SK-N-SH (cell line): ENCODE results near the gene PLEK2. TPM values are rescaled to one million over a fixed set of nuclear protein-coding genes. Genes with fewer than 3 reads are reported as not detected.

Source experiments
- CTCF ChIA-PET: fragments of 300-600, 350-600 bp; formaldehyde crosslinking; extraction: SDS; loops from one replicate; lab custom pipeline; 2021; lab: Yijun Ruan, JAX
- POLR2A ChIA-PET: fragments of 350-600 bp; sonication (Branson Sonifier 250); formaldehyde crosslinking; extraction: SDS; loops from one replicate; lab custom pipeline; 2020; ENCODE audit warnings: antibody characterized with exemption, inconsistent platforms; lab: Yijun Ruan, JAX
- DNase-seq: peaks from one replicate; pipeline ENCODE4 v3.0.0; 2012
- H2AFZ ChIP-seq: fragments of 200-600 bp; sonication (generic); 2 replicates; pipeline ENCODE4 v1.8.1; 2016; ENCODE audit warnings: antibody characterized with exemption, mild to moderate bottlenecking, low read depth
- H3F3A ChIP-seq: fragments of 200-600 bp; sonication (generic); replicated peaks from 2 replicates; pipeline ENCODE3; 2016; ENCODE audit warnings: antibody characterized with exemption, mild to moderate bottlenecking; ENCODE audit not compliant: insufficient read depth
- H3K27ac ChIP-seq, 2 experiments: fragments of 200-500 bp in 1 of 2; fragments of 200-600 bp in 1 of 2; sonication (Bioruptor generic) in 1 of 2; sonication (generic), shearing (Covaris generic) in 1 of 2; 2 replicates each; pipeline versions ENCODE4 v1.5.1 to v1.6.1; 2014 to 2016; ENCODE audit warnings: low read depth in 2 of 2, inconsistent platforms in 1 of 2, low read length in 1 of 2, mild to moderate bottlenecking in 1 of 2, mixed read lengths in 1 of 2
- H3K27me3 ChIP-seq: fragments of 200-600 bp; sonication (generic), shearing (Covaris generic); 2 replicates; pipeline ENCODE4 v1.6.1; 2016; ENCODE audit warnings: mixed run types; ENCODE audit not compliant: insufficient read depth
- H3K36me3 ChIP-seq, 2 experiments: fragments of 200-500 bp in 1 of 2; fragments of 200-600 bp in 1 of 2; sonication (Bioruptor generic) in 1 of 2; sonication (generic) in 1 of 2; replicated peaks in 1 of 2; 2 replicates each; pipeline versions ENCODE3 to v1.5.1; 2014 to 2016; ENCODE audit warnings: low read length in 1 of 2, mild to moderate bottlenecking in 1 of 2; ENCODE audit not compliant: insufficient read depth in 2 of 2, control insufficient read depth in 1 of 2
- H3K4me1 ChIP-seq, 2 experiments: fragments of 200-500 bp in 1 of 2; fragments of 200-600 bp in 1 of 2; sonication (Bioruptor generic) in 1 of 2; sonication (generic), shearing (Covaris generic) in 1 of 2; 2 replicates each; pipeline versions ENCODE4 v1.5.1 to v1.6.1; 2014 to 2016; ENCODE audit warnings: low read depth in 1 of 2, low read length in 1 of 2, mixed run types in 1 of 2; ENCODE audit not compliant: insufficient read depth in 2 of 2, control insufficient read depth in 1 of 2
- H3K4me2 ChIP-seq: fragments of 200-600 bp; sonication (generic), shearing (Covaris generic); 2 replicates; pipeline ENCODE4 v1.6.1; 2017; ENCODE audit warnings: mixed run types
- H3K4me3 ChIP-seq, 2 experiments: fragments of 200-500 bp in 1 of 2; fragments of 200-600 bp in 1 of 2; sonication (Bioruptor generic) in 1 of 2; sonication (generic), shearing (Covaris generic) in 1 of 2; 2 replicates each; pipeline versions ENCODE4 v1.5.1 to v1.8.1; 2014 to 2016; ENCODE audit warnings: low read depth in 2 of 2, inconsistent platforms in 1 of 2, low read length in 1 of 2, mild to moderate bottlenecking in 1 of 2, mixed read lengths in 1 of 2, moderate library complexity in 1 of 2
- H3K79me2 ChIP-seq: fragments of 200-600 bp; sonication (generic); 2 replicates; pipeline ENCODE4 v1.8.1; 2017; ENCODE audit warnings: mild to moderate bottlenecking; ENCODE audit not compliant: insufficient read depth
- H3K9ac ChIP-seq: fragments of 200-600 bp; sonication (generic); 2 replicates; pipeline ENCODE4 v1.6.1; 2017; ENCODE audit warnings: mixed run types
- H3K9me2 ChIP-seq: fragments of 200-600 bp; sonication (generic); 2 replicates; pipeline ENCODE4 v1.6.1; 2017; ENCODE audit warnings: mixed run types
- H3K9me3 ChIP-seq: fragments of 200-600 bp; sonication (generic); 2 replicates; pipeline ENCODE4 v1.6.1; 2017; ENCODE audit warnings: mixed run types, mild to moderate bottlenecking, moderate library complexity
- H4K20me1 ChIP-seq: fragments of 200-600 bp; sonication (generic); 2 replicates; pipeline ENCODE4 v1.6.1; 2017; ENCODE audit warnings: mild to moderate bottlenecking, mixed run types; ENCODE audit not compliant: insufficient read depth
- CHD2 ChIP-seq: fragments of 150-350 bp; IDR thresholded peaks from 2 replicates; pipeline ENCODE4 v1.6.1; 2018; ENCODE audit warnings: low read length; ENCODE audit not compliant: partially characterized antibody
- CTCF ChIP-seq: fragments of 200-600 bp; sonication (generic); IDR thresholded peaks from 2 replicates; pipeline ENCODE4 v1.6.1; 2017; ENCODE audit warnings: antibody characterized with exemption, mild to moderate bottlenecking, moderate library complexity
- ELF1 ChIP-seq: IDR thresholded peaks from 2 replicates; pipeline ENCODE4 v1.4.0; 2012
- FOXM1 ChIP-seq: IDR thresholded peaks from 2 replicates; pipeline ENCODE4 v1.4.0; 2012; ENCODE audit warnings: low read depth, mild to moderate bottlenecking
- GABPA ChIP-seq: IDR thresholded peaks from 2 replicates; pipeline ENCODE4 v1.4.0; 2012; ENCODE audit warnings: low read depth, mild to moderate bottlenecking
- MEF2A ChIP-seq: IDR thresholded peaks from 2 replicates; pipeline ENCODE4 v1.4.0; 2012; ENCODE audit warnings: low read depth, borderline replicate concordance
- POLR2AphosphoS5 ChIP-seq: IDR thresholded peaks from 2 replicates; pipeline ENCODE4 v1.6.1; 2012; ENCODE audit warnings: low read depth, low read length
- REST ChIP-seq: IDR thresholded peaks from 2 replicates; pipeline ENCODE4 v1.6.1; 2012; ENCODE audit warnings: mild to moderate bottlenecking, low read depth, low read length, moderate library complexity
- RFX5 ChIP-seq: IDR thresholded peaks from 2 replicates; pipeline ENCODE4 v1.6.1; 2012; ENCODE audit warnings: mild to moderate bottlenecking, improper control_type of control experiment, low read length
- RXRA ChIP-seq: IDR thresholded peaks from 2 replicates; pipeline ENCODE4 v1.4.0; 2012; ENCODE audit warnings: low read depth, mild to moderate bottlenecking, borderline replicate concordance
- TEAD4 ChIP-seq: IDR thresholded peaks from 2 replicates; pipeline ENCODE4 v1.4.0; 2012; ENCODE audit warnings: mild to moderate bottlenecking, borderline replicate concordance; ENCODE audit not compliant: insufficient read depth
- WGBS: methylation state at CpG from one replicate; pipeline ENCODE4 v1.1.6; 2017; ENCODE audit warnings: low lambda C conversion rate; 5-methylcytosine and 5-hydroxymethylcytosine counted together
- polyA plus RNA-seq, 3 experiments: library from polyadenylated mRNA; depleted of rRNA; stranded (reverse); fragments of >200 nt; gene quantifications; 2 replicates each; pipeline ENCODE4 v1.2.3, GENCODE V29; 2012
- TF ChIP-seq, protein P1 (sequence below): IDR thresholded peaks from 2 replicates; pipeline ENCODE4 v1.4.0; 2012; ENCODE audit warnings: low read depth, borderline replicate concordance
- TF ChIP-seq, protein P2 (sequence below): fragments of 150-350 bp; IDR thresholded peaks from 2 replicates; pipeline ENCODE4 v1.6.1; 2017; ENCODE audit warnings: antibody characterized with exemption, low read length, low read depth, borderline replicate concordance
- TF ChIP-seq, protein P3 (sequence below): IDR thresholded peaks from 2 replicates; pipeline ENCODE4 v1.4.0; 2012; ENCODE audit warnings: low read depth
- TF ChIP-seq, protein P4 (sequence below): IDR thresholded peaks from 2 replicates; pipeline ENCODE4; 2012

PLEK2 gene
- polyA plus RNA-seq, 1 of the 3 experiments (the other 2 are of a cell fraction): 0.56 TPM

DNA sequence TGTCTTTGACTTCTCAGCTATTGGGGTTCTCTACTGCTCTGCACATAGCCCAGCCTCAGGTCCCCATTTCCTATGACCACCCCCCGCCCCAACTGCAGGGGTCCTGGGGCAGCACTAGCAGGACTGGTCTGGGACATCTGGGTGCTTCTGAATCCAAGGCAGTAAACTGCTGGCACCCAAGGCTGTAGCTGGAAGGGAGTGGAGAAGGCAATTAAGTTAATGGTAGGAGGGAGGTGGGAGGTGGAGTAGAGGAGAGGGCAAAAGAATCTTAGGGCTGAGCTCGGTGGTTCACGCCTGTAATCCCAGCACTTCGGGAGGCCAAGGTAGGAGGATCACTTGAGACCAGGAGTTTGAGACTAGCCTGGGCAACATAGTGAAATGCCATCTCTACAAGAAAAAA is 11.5 kb downstream of the PLEK2 start (continued):
- TF ChIP-seq REST (no peak), MEF2A (no peak), POLR2AphosphoS5 (no peak), RXRA (no peak), CTCF (no peak)
- TF ChIP-seq, protein P1, sequence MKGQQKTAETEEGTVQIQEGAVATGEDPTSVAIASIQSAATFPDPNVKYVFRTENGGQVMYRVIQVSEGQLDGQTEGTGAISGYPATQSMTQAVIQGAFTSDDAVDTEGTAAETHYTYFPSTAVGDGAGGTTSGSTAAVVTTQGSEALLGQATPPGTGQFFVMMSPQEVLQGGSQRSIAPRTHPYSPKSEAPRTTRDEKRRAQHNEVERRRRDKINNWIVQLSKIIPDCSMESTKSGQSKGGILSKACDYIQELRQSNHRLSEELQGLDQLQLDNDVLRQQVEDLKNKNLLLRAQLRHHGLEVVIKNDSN: no peak

GRCh38 chr14:67397536-67397935 is 14.4 kb downstream of the PLEK2 start:
- Histone ChIP-seq H3K9me2 (no peaks in the 10 kb centered on the region), H3K27ac (no peak overlapping the region)
- TF ChIP-seq, protein P2, sequence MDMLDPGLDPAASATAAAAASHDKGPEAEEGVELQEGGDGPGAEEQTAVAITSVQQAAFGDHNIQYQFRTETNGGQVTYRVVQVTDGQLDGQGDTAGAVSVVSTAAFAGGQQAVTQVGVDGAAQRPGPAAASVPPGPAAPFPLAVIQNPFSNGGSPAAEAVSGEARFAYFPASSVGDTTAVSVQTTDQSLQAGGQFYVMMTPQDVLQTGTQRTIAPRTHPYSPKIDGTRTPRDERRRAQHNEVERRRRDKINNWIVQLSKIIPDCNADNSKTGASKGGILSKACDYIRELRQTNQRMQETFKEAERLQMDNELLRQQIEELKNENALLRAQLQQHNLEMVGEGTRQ: no peak
- no peak for TF ChIP-seq GABPA
- no peak for TF ChIP-seq REST
- TF ChIP-seq CHD2: no peak
- TF ChIP-seq MEF2A: no peak
- no peak for TF ChIP-seq RFX5
- TF ChIP-seq RXRA: no peak
- no peak for TF ChIP-seq ELF1
- no peak for TF ChIP-seq TEAD4
- TF ChIP-seq FOXM1: no peak
- TF ChIP-seq, protein P3, sequence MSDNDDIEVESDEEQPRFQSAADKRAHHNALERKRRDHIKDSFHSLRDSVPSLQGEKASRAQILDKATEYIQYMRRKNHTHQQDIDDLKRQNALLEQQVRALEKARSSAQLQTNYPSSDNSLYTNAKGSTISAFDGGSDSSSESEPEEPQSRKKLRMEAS: no peak
- TF ChIP-seq, protein P4, sequence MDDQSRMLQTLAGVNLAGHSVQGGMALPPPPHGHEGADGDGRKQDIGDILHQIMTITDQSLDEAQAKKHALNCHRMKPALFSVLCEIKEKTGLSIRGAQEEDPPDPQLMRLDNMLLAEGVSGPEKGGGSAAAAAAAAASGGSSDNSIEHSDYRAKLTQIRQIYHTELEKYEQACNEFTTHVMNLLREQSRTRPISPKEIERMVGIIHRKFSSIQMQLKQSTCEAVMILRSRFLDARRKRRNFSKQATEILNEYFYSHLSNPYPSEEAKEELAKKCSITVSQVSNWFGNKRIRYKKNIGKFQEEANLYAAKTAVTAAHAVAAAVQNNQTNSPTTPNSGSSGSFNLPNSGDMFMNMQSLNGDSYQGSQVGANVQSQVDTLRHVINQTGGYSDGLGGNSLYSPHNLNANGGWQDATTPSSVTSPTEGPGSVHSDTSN: no peak
- TF ChIP-seq, all 33 proteins: peak for 0
- WGBS: 96% methylated on average over 9 of the region's 9 CpGs
- POLR2A ChIA-PET: no interaction called here
- no peaks in the 10 kb centered on the region for H3K36me3 ChIP-seq
- H4K20me1 ChIP-seq: no peaks in the 10 kb centered on the region
- no peaks in the 10 kb centered on the region for H3K79me2 ChIP-seq
- H3K4me1 ChIP-seq: no peaks in the 10 kb centered on the region
- no peaks in the 10 kb centered on the region for H3F3A ChIP-seq
- H3K9me3 ChIP-seq: no peaks in the 10 kb centered on the region
- no peaks in the 10 kb centered on the region for H3K27me3 ChIP-seq
- no peak overlapping the region for H2AFZ ChIP-seq
- H3K4me2 ChIP-seq: no peak overlapping the region
- no peak overlapping the region for H3K9ac ChIP-seq
- CTCF ChIA-PET: no interaction called here
- no peak overlapping the region for H3K4me3 ChIP-seq
- no peak for DNase-seq
